ENCODE data around the gene G0S2. TPM values are rescaled to one million over a fixed set of nuclear protein-coding genes. Genes with fewer than 3 reads are reported as not detected.
A peak's percentile ranks its signal among the peaks of the same experiment; 100 is the strongest.

The G0S2 gene
- total and polyA plus RNA-seq, 10 of the 15 experiments (the other 5 are each of a cell fraction or from before 2014, with no cell fraction given), result 0.07 to 0.51 (median 0.23) TPM

DNA sequence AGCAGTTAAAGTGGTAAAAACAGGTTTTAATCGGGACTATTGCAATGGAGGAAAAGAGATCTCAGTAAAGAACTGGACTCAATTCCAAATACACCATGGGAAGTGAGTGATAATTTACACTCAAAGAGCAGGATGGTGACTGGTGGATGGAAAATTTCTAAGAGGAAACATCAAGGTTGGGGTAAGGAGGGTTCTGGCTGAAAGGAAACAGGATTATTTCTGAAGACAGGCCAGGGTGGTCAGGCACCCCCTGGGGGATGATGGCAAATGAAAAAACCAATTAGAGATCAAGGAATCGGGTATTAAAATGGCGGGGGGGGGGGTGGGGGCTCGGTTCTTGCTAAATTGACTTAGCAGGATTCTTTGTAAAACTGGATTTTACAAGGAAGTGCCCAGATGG, 17.1 kb downstream of the G0S2 start:
- no TSS peak for BruUV-seq (replicated peaks)
- FAIRE-seq, result no peak
- no peak overlapping the region for H3K4me2 ChIP-seq (ENCODE audit: control insufficient read depth, insufficient read depth)
- ATAC-seq, result peak; percentile 18; the same call in 2 of the 3 replicates
- SMC1A ChIA-PET (ENCODE audit: uncharacterized antibody, unreplicated experiment), result interaction anchor here (0.8 to 14.7 kb wide), 19 partner anchors 17 to 124 kb away, joined by 3 to 128 read pairs (median 7); partner anchors contain the start of genes G0S2 and LAMB3
- no peak overlapping the region for H3K4me3 ChIP-seq
- CTCF ChIA-PET, result interaction anchor here (0.7 to 15.2 kb wide), 21 partner anchors 9 to 118 kb away, joined by 3 to 307 read pairs (median 6); partner anchors contain the start of genes CAMK1G, G0S2 and LAMB3
- no peak overlapping the region for H3K27ac ChIP-seq (ENCODE audit: control insufficient read depth, insufficient read depth)
- in situ Hi-C loops (cut with MboI), result no loop called here
- WGBS (ENCODE audit: insufficient coverage, insufficient replicate concordance, low lambda C conversion rate, missing lambda C conversion rate), result 47% methylated on average over 2 of the region's 4 CpGs
- no peak overlapping the region for H3K9ac ChIP-seq (ENCODE audit: control insufficient read depth, insufficient read depth, low read length)
- H3K79me2 ChIP-seq (ENCODE audit: control insufficient read depth, insufficient read depth, low read length), result no peaks in the 10 kb centered on the region
- H3K27me3 ChIP-seq (replicated peaks in 1 of 2; ENCODE audit: control insufficient read depth in 2 of 2, insufficient read depth in 2 of 2, low read length in 1 of 2), result no peaks in the 10 kb centered on the region
- no peaks in the 10 kb centered on the region for H3K4me1 ChIP-seq (ENCODE audit: control insufficient read depth, insufficient read depth, low read length)
- no peaks in the 10 kb centered on the region for H3K9me3 ChIP-seq (replicated peaks; ENCODE audit: control insufficient read depth, insufficient read depth, low read length)
- RAD21 ChIA-PET (ENCODE audit: unreplicated experiment), result interaction anchor here (0.9 to 4.4 kb wide), 15 partner anchors 12 to 125 kb away, joined by 3 to 38 read pairs (median 5); partner anchors contain the start of genes G0S2, HSD11B1 and LAMB3
- POLR2A ChIA-PET, result interaction anchor here (0.6 to 0.7 kb wide), 2 partner anchors 35 to 67 kb away, joined by 4 to 5 read pairs; no protein-coding TSS in a partner anchor
- intact Hi-C loops (cut with micrococcal nuclease; ENCODE audit: unreplicated experiment), result loop anchor here (2.0 kb wide), 1 partner anchor 137 kb away; no protein-coding TSS in a partner anchor
- no peak for DNase-seq (ENCODE audit: low read depth, low spot score)
- H2AFZ ChIP-seq (ENCODE audit: control insufficient read depth, low read depth, low read length), result no peak overlapping the region
- H4K20me1 ChIP-seq (ENCODE audit: control insufficient read depth, insufficient read depth), result no peaks in the 10 kb centered on the region
- no peaks in the 10 kb centered on the region for H3K36me3 ChIP-seq (ENCODE audit: control insufficient read depth in 2 of 2, insufficient read depth in 2 of 2, low read length in 1 of 2)
- TF ChIP-seq CBX3 (IDR thresholded peaks at IDR 0.05; ENCODE audit: borderline replicate concordance, low read depth) (no peak), PRDM15 (CRISPR knock-in tag; IDR thresholded peaks at IDR 0.05) (no peak), MLLT1 (IDR thresholded peaks at IDR 0.05) (no peak), STAT3 (IDR thresholded peaks at IDR 0.05; ENCODE audit: low read depth, low read length) (no peak), TAF1 (IDR thresholded peaks at IDR 0.05; ENCODE audit: borderline replicate concordance, low read depth, low read length) (no peak), HDGF (IDR thresholded peaks at IDR 0.05) (no peak), SP1 (IDR thresholded peaks at IDR 0.05; ENCODE audit: low read depth, low read length) (no peak), ZNF24 (IDR thresholded peaks at IDR 0.05) (no peak), MEF2B (IDR thresholded peaks at IDR 0.05; ENCODE audit: partially characterized antibody, poor library complexity, severe bottlenecking) (no peak), EED (IDR thresholded peaks at IDR 0.05; ENCODE audit: low read depth) (no peak)
- TF ChIP-seq, protein P1, sequence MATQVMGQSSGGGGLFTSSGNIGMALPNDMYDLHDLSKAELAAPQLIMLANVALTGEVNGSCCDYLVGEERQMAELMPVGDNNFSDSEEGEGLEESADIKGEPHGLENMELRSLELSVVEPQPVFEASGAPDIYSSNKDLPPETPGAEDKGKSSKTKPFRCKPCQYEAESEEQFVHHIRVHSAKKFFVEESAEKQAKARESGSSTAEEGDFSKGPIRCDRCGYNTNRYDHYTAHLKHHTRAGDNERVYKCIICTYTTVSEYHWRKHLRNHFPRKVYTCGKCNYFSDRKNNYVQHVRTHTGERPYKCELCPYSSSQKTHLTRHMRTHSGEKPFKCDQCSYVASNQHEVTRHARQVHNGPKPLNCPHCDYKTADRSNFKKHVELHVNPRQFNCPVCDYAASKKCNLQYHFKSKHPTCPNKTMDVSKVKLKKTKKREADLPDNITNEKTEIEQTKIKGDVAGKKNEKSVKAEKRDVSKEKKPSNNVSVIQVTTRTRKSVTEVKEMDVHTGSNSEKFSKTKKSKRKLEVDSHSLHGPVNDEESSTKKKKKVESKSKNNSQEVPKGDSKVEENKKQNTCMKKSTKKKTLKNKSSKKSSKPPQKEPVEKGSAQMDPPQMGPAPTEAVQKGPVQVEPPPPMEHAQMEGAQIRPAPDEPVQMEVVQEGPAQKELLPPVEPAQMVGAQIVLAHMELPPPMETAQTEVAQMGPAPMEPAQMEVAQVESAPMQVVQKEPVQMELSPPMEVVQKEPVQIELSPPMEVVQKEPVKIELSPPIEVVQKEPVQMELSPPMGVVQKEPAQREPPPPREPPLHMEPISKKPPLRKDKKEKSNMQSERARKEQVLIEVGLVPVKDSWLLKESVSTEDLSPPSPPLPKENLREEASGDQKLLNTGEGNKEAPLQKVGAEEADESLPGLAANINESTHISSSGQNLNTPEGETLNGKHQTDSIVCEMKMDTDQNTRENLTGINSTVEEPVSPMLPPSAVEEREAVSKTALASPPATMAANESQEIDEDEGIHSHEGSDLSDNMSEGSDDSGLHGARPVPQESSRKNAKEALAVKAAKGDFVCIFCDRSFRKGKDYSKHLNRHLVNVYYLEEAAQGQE (IDR thresholded peaks at IDR 0.05; ENCODE audit: low read depth, low read length), result no peak

Measured in GM12878 (cell line).